Adrenal gland (tissue), 5 donors: ENCODE measurements around the gene PCNX2.

ENCODE experiments used
- POLR2A ChIP-seq, 2 donors: fragments of 450-650 bp; IDR thresholded peaks; one replicate each; pipeline ENCODE4 v1.6.1; 2017; ENCODE audit warnings: antibody characterized with exemption in 2 of 2, mild to moderate bottlenecking in 2 of 2, moderate library complexity in 1 of 2
- TF ChIP-seq, protein P1 (sequence below), 6 experiments: fragments of 450-650 bp in 4 of 6; fragments of 200-600 bp in 2 of 6; sonication (generic) in 1 of 6; IDR thresholded peaks; 1 replicate in 5 of 6; 2 replicates in 1 of 6; pipeline versions ENCODE4 v1.5.1 to v1.8.0; 2016 to 2021; ENCODE audit warnings: antibody characterized with exemption in 6 of 6, mild to moderate bottlenecking in 2 of 6, moderate library complexity in 1 of 6
- donor health status: DM: no; HTN: no; CAD: no.

DNA sequence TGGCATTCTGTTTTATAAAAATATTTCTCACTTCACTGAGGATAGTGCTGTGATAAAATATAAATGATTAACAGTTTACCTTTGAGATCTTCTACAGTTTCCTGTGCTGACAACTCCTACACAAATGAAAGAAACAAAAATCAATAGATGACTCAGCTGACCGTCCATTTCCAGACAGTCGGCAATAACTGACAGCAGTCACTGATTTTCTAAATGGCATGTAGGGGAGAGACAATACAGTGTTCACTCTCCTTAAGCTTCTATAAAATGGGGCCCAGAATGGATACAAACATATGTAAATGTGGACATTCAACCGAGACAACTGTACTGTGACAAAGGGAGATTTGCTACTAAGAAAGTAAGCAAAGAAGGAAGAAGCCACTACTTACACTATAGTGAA, 34.3 kb downstream of the PCNX2 start:
- no peak for TF ChIP-seq POLR2A (IDR thresholded peaks at IDR 0.05)
- TF ChIP-seq, protein P1, sequence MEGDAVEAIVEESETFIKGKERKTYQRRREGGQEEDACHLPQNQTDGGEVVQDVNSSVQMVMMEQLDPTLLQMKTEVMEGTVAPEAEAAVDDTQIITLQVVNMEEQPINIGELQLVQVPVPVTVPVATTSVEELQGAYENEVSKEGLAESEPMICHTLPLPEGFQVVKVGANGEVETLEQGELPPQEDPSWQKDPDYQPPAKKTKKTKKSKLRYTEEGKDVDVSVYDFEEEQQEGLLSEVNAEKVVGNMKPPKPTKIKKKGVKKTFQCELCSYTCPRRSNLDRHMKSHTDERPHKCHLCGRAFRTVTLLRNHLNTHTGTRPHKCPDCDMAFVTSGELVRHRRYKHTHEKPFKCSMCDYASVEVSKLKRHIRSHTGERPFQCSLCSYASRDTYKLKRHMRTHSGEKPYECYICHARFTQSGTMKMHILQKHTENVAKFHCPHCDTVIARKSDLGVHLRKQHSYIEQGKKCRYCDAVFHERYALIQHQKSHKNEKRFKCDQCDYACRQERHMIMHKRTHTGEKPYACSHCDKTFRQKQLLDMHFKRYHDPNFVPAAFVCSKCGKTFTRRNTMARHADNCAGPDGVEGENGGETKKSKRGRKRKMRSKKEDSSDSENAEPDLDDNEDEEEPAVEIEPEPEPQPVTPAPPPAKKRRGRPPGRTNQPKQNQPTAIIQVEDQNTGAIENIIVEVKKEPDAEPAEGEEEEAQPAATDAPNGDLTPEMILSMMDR (IDR thresholded peaks at IDR 0.05): no peak
